DOHH2 (cell line): ENCODE data around the gene WDR74.

Source experiments
- CTCF ChIP-seq: fragments of 200-600 bp; sonication (generic); IDR thresholded peaks from one replicate; pipeline ENCODE4 v1.5.1; 2014; ENCODE audit warnings: antibody characterized with exemption, mild to moderate bottlenecking, low read depth, low read length; ENCODE audit not compliant: poor library complexity, severe bottlenecking
- EZH2phosphoT487 ChIP-seq: fragments of 200-600 bp; sonication (generic); IDR thresholded peaks from 2 replicates; pipeline ENCODE4 v1.6.1; 2017; ENCODE audit warnings: borderline replicate concordance, mild to moderate bottlenecking, antibody characterized with exemption, low read length, moderate library complexity, mixed read lengths

- TF ChIP-seq EZH2phosphoT487 (no peak), CTCF (no peak)
These were observed 47.7 kb downstream of the WDR74 start, which contains the start of gene TMEM223 for GRCh38 chr11:62791501-62792201.
